Left lobe of liver (tissue), 2 donors: ENCODE measurements around the gene TMEM200A. TPM values are rescaled to one million over a fixed set of nuclear protein-coding genes. Genes with fewer than 3 reads are reported as not detected.

ENCODE experiments used
- ATAC-seq: fragments of 200-7000 bp; cut with Tn5 transposase; one replicate; pipeline ENCODE4 v1.9.1; 2020; ENCODE audit warnings: mild to moderate bottlenecking, moderate library complexity
- DNase-seq: peaks from one replicate; pipeline ENCODE4 v3.0.0-alpha.2; 2020; ENCODE audit warnings: low spot score
- total RNA-seq: library from RNA; stranded (reverse); gene quantifications from one replicate; pipeline ENCODE4 v1.2.1, GENCODE V29; 2021
- donor health status: DM: no; HTN: no; CAD: no; lungs with moderate emphysema.
- donor health status: DM: no; HTN: yes; CAD: no.

TMEM200A gene
- total RNA-seq, 1 donor from 2014 or later: 0.10 TPM

GRCh38 chr6:130421585-130421984, 55.8 kb downstream of the TMEM200A start:
- DNase-seq (no peak), ATAC-seq (no peak)

- no peak for ATAC-seq
- no peak for DNase-seq
Observed at GRCh38 chr6:130423044-130423443, 57.2 kb downstream of the TMEM200A start.

GRCh38 chr6:130424710-130425109, 58.9 kb downstream of the TMEM200A start:
- ATAC-seq: no peak

GRCh38 chr6:130425537-130425936, 59.7 kb downstream of the TMEM200A start:
- ATAC-seq (no peak), DNase-seq (no peak)

More at GRCh38 chr6:130424710-130425109, 58.9 kb downstream of the TMEM200A start:
- no peak for DNase-seq

GRCh38 chr6:130426066-130426721, 60.4 kb downstream of the TMEM200A start:
- ATAC-seq: no peak
- no peak for DNase-seq

- DNase-seq: no peak
- ATAC-seq: no peak
Observed at GRCh38 chr6:130431346-130431852, 65.6 kb downstream of the TMEM200A start.

GRCh38 chr6:130432838-130433237, 67.0 kb downstream of the TMEM200A start:
- DNase-seq (no peak), ATAC-seq (no peak)

- DNase-seq: no peak
- no peak for ATAC-seq
Observed at GRCh38 chr6:130434174-130434873, 68.5 kb downstream of the TMEM200A start.

- ATAC-seq: no peak
Observed at GRCh38 chr6:130435181-130435580, 69.4 kb downstream of the TMEM200A start.

GRCh38 chr6:130437961-130438360, 72.1 kb downstream of the TMEM200A start:
- ATAC-seq: no peak

More at GRCh38 chr6:130435181-130435580, 69.4 kb downstream of the TMEM200A start:
- DNase-seq: no peak

GRCh38 chr6:130447374-130447773, 81.6 kb downstream of the TMEM200A start:
- DNase-seq (no peak), ATAC-seq (no peak)

More at GRCh38 chr6:130437961-130438360, 72.1 kb downstream of the TMEM200A start:
- no peak for DNase-seq

- no peak for ATAC-seq
Observed at GRCh38 chr6:130452336-130452735, 86.5 kb downstream of the TMEM200A start.

GRCh38 chr6:130453230-130453629, 87.4 kb downstream of the TMEM200A start:
- no peak for DNase-seq
- no peak for ATAC-seq

More at GRCh38 chr6:130452336-130452735, 86.5 kb downstream of the TMEM200A start:
- no peak for DNase-seq

- no peak for DNase-seq
- no peak for ATAC-seq
Observed at GRCh38 chr6:130457605-130458004, 91.8 kb downstream of the TMEM200A start.

- DNase-seq: no peak
- ATAC-seq: no peak
Observed at GRCh38 chr6:130459316-130459715, 93.5 kb downstream of the TMEM200A start.

- DNase-seq (no peak), ATAC-seq (no peak)
Observed at GRCh38 chr6:130460934-130461333, 95.1 kb downstream of the TMEM200A start.

GRCh38 chr6:130466052-130466747, 100.4 kb downstream of the TMEM200A start:
- ATAC-seq: no peak
- DNase-seq: no peak

GRCh38 chr6:130466748-130467061, 100.9 kb downstream of the TMEM200A start:
- DNase-seq (no peak), ATAC-seq (no peak)

GRCh38 chr6:130467146-130468050, 101.6 kb downstream of the TMEM200A start:
- DNase-seq: no peak
- ATAC-seq: no peak

- no peak for DNase-seq
- no peak for ATAC-seq
Observed at GRCh38 chr6:130470766-130471165, 104.9 kb downstream of the TMEM200A start.

GRCh38 chr6:130473886-130474285, 108.1 kb downstream of the TMEM200A start:
- DNase-seq (no peak), ATAC-seq (no peak)
